Heart right ventricle (tissue), 16 donors: ENCODE measurements around the gene ZNF436. TPM values are rescaled to one million over a fixed set of nuclear protein-coding genes. Genes with fewer than 3 reads are reported as not detected.

Source experiments
- ATAC-seq, 8 donors: fragments of 200-7000 bp; cut with Tn5 transposase; one replicate each; pipeline ENCODE4 v1.9.1; 2020; ENCODE audit warnings: mild to moderate bottlenecking in 8 of 8, moderate library complexity in 8 of 8, moderate number of reproducible peaks in 1 of 8
- DNase-seq, 2 donors: peaks; one replicate each; pipeline ENCODE4 v3.0.0-alpha.2; 2020
- H3K27ac ChIP-seq, 10 donors: fragments of 200-600 bp; sonication (generic) in 2 of 10; one replicate each; pipeline versions ENCODE4 v1.5.0 to v1.8.0; 2020 to 2022; ENCODE audit warnings: mild to moderate bottlenecking in 3 of 10
- H3K27me3 ChIP-seq, 7 donors: fragments of 200-600 bp; one replicate each; pipeline ENCODE4 v1.8.0; 2021 to 2022; ENCODE audit warnings: mild to moderate bottlenecking in 2 of 7
- H3K36me3 ChIP-seq, 9 donors: fragments of 200-600 bp; sonication (generic) in 1 of 9; one replicate each; pipeline versions ENCODE4 v1.5.0 to v1.8.0; 2020 to 2022; ENCODE audit warnings: mild to moderate bottlenecking in 2 of 9
- H3K4me1 ChIP-seq, 9 donors: fragments of 200-600 bp; sonication (generic) in 1 of 9; one replicate each; pipeline versions ENCODE4 v1.5.0 to v1.8.0; 2020 to 2022; ENCODE audit warnings: mild to moderate bottlenecking in 4 of 9
- H3K4me3 ChIP-seq, 10 donors: fragments of 200-600 bp; sonication (generic) in 2 of 10; one replicate each; pipeline versions ENCODE4 v1.5.0 to v1.8.0; 2020 to 2022; ENCODE audit warnings: mild to moderate bottlenecking in 7 of 10, moderate library complexity in 2 of 10
- H3K9me3 ChIP-seq, 11 donors: fragments of 200-600 bp in 10 of 11; sonication (generic) in 2 of 11; one replicate each; pipeline versions ENCODE4 v1.5.0 to v1.8.0; 2013 to 2022; ENCODE audit warnings: mild to moderate bottlenecking in 2 of 11, control low read depth in 1 of 11, moderate library complexity in 1 of 11
- WGBS, 2 donors: extraction: QIAGEN DNeasy Blood & Tissue Kit; methylation state at CpG; one replicate each; pipeline ENCODE4 v1.1.7; 2013; ENCODE audit warnings: inconsistent platforms in 1 of 2; 5-methylcytosine and 5-hydroxymethylcytosine counted together
- intact Hi-C, 10 donors: fragments of 100-400 bp; cut with DNase I; formaldehyde crosslinking; loops; one replicate each; pipeline versions ENCODE4 v1.11.1 to v1.14.2; 2022
- polyA plus RNA-seq, 2 donors: library from polyadenylated mRNA; stranded (reverse); fragments of 200-250 nt; gene quantifications; one replicate each; pipeline ENCODE4 v1.2.3, GENCODE V29; 2013
- total RNA-seq, 10 donors: library from RNA; stranded (reverse); fragmentation: NEBNext Ultra II Directional in 3 of 10; extraction: Animal tissue kit (Norgen Biotek cat#: 25700) in 3 of 10; gene quantifications; one replicate each; pipeline versions ENCODE4 v1.2.1 to v1.2.4, GENCODE V29; 2021 to 2023
- TF ChIP-seq, protein P1 (sequence below), 9 donors: fragments of 200-600 bp; sonication (generic) in 2 of 9; IDR thresholded peaks; one replicate each; pipeline versions ENCODE4 v1.5.0 to v1.8.0; 2021 to 2022; ENCODE audit warnings: antibody characterized with exemption in 9 of 9, mild to moderate bottlenecking in 5 of 9, moderate library complexity in 1 of 9
- donor health status: Arrhythmogenic right ventricular cardiomyopathy.
- donor health status: ischemic (EF 13 %, LVEDD 7.1; RV severe dilation, severe dysfunction).
- donor health status: healthy with polysubstance abuse.
- donor health status: DM: no; HTN: yes; CAD: no.
- donor health status: DM: no; HTN: no; CAD: no.
- donor health status: ischemic (EF 25% LVEDD 6.9; RV normal size, moderate dysfunction).
- donor health status: ischemic (EF 25% LVEDD 5.7; RV mildly dilated, moderate dysfunction).
- donor health status: healthy.
- donor health status: DM: yes; HTN: yes; CAD: no.
- donor health status: Ischemic cardiomyopathy.
- donor health status: ischemic (EF 35%, LVEDD 5.7; RV mildly dilated, moderate dysfunction).
- donor health status: nonischemic (EF 11% LVEDD 7.7; RV severe dilation, severe dysfunction).
- donor health status: DM: yes; HTN: yes; CAD: no.
- donor health status: PGD.
- donor health status: ischemic (EF 29% LVEDD 5.4; RV normal size, mild dysfunction).
- donor health status: nonischemic (EF 23%, LVEDD 6.1; RV moderate dilation, normal function).

ZNF436 gene
- total and polyA plus RNA-seq, 12 donors: 3.3 to 25.5 (median 14.7) TPM

DNA sequence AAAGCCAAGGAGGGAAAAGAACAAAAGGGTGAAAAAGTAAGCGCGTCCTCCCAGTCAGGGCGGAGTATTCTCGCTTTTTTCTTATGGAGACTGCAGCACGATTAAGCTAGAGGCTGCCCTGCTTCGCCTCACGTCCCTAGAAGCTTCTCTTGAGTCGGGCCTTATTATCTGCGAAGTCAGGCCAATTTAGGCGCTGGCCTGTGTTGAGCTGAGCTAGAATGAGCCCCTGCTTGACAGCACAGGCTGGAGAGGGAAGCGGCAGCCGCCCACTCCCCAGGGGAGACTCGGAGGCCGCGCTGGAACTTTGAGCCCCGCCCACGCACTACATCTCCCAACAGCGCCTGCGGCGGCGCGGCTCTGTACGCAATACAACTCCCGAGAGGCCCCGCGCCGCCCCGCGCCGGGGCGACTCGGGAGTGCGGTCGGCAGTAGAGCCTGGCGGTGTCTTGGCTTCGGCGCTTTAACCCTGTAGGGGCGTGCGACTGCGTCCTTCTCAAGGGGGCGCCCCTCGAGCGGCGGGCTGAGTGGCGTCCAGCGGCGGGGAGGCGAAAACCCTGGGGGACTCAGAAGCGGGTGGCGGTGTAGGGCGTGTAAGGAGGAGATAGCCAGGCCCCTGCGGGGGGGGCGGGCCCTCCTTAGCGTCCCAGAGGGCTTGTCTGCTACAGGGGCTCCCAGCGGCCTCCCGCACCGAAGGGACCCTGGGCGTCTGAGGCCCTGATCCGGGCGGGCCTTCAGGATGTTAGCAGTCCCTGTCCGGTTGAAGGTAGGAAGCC is 888 bp downstream of the ZNF436 start:
- H3K4me1 ChIP-seq: peaks cover 11 to 57% (median 47%) of the 10 kb centered on the region in 9 donors
- intact Hi-C loops: loop anchor here in 7 of 10 donors (1.0 to 5.0 kb wide), 6 partner anchors 24 to 36 kb away; partner anchors contain the start of gene HNRNPR (in 6 of the 7)
- ATAC-seq (peak; percentile 85 to 94 (median 90)), DNase-seq (peak; percentile 91 to 92)
- TF ChIP-seq, protein P1, sequence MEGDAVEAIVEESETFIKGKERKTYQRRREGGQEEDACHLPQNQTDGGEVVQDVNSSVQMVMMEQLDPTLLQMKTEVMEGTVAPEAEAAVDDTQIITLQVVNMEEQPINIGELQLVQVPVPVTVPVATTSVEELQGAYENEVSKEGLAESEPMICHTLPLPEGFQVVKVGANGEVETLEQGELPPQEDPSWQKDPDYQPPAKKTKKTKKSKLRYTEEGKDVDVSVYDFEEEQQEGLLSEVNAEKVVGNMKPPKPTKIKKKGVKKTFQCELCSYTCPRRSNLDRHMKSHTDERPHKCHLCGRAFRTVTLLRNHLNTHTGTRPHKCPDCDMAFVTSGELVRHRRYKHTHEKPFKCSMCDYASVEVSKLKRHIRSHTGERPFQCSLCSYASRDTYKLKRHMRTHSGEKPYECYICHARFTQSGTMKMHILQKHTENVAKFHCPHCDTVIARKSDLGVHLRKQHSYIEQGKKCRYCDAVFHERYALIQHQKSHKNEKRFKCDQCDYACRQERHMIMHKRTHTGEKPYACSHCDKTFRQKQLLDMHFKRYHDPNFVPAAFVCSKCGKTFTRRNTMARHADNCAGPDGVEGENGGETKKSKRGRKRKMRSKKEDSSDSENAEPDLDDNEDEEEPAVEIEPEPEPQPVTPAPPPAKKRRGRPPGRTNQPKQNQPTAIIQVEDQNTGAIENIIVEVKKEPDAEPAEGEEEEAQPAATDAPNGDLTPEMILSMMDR (IDR thresholded peaks at IDR 0.05): peak in 6 of 9 donors; percentile 8 to 38 (median 32)
- WGBS, 2 donors: 0% methylated on average over 60 to 61 of the region's 61 CpGs
- H3K27me3 ChIP-seq: no peaks in the 10 kb centered on the region
- peaks cover 2 to 41% (median 34%) of the 10 kb centered on the region in 9 donors for H3K36me3 ChIP-seq
- peak overlapping the region; percentile 65 to 98 (median 86) for H3K4me3 ChIP-seq
- H3K9me3 ChIP-seq: peaks cover 0 to 32% (median 9%) of the 10 kb centered on the region in 11 donors
- H3K27ac ChIP-seq: peak overlapping the region; percentile 76 to 99 (median 97)

DNA sequence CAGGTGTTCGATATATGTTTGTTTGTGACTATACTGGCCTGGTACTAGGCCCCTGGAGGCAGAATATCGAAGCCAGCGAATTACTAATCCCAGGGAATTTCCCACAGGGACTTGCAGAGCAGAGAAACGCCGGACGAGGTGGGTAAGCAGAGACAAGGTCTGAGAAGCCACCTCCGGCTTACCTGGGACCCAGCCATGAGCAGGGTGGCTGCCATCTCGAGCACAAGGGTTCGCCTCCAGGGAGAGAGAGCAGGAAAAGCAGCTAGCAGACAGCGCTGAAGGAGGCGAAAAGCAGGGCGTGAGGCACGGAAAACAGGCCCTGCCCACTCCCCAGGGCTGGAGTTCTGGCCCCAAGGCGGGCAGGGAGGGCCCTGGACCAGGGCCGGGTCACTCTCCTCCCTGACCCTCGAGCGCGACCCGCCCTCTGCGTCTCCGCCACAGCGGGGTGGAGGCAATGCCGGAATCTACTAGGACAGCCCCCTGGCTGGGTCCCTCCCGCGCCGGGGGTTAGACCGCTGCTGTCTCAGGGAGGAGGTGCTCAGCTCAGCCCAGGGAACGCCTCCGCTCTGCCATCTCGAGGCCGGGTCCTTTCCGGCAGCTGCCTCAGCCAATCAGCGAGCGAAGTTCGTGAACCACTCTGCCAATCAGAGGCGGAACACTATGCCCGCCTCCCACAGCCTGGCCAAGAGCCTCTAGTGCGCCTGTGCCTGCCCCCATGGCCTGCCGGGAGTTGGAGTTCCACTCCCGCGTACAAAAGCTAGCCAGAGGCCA is 1.7 kb downstream of the ZNF436 start:
- DNase-seq: peak; percentile 98 to 99
- Histone ChIP-seq H3K27me3 (no peaks in the 10 kb centered on the region), H3K4me1 (peaks cover 11 to 51% (median 47%) of the 10 kb centered on the region in 9 donors), H3K4me3 (peak overlapping the region; percentile 65 to 98 (median 86)), H3K27ac (peak overlapping the region; percentile 76 to 99 (median 97)), H3K36me3 (peaks cover 8 to 48% (median 42%) of the 10 kb centered on the region in 9 donors), H3K9me3 (peaks cover 0 to 39% (median 17%) of the 10 kb centered on the region in 11 donors)
- 2 to 3% methylated on average over 41 of the region's 41 CpGs for WGBS, 2 donors
- TF ChIP-seq, protein P1 (IDR thresholded peaks at IDR 0.05): peak in 4 of 9 donors; percentile 12 to 31 (median 28)
- intact Hi-C loops: loop anchor here in 7 of 10 donors (1.0 to 5.0 kb wide), 7 partner anchors 22 to 37 kb away; partner anchors contain the start of gene HNRNPR (in 6 of the 7)
- peak; percentile 90 to 95 (median 93) for ATAC-seq

DNA sequence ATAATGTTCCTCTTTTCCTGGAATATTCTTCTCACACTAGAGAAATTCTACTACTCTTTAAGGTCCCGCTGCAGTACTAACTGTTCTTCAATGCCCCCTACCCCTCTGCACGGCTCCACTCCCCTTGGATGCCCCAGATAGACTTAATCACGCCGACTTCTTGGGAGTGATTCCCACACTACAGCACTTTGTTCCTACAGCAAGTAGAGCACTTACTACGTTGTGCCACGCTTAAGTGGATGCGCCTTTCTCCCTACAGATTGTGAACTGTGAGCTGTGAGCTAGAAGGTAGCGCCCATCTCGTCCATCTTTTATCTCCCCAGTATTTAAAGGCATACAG is 2.2 kb downstream of the ZNF436 start:
- TF ChIP-seq, protein P1 (IDR thresholded peaks at IDR 0.05): no peak
- WGBS, 2 donors: 59% methylated on average over 9 of the region's 9 CpGs
- ATAC-seq: no peak

DNA sequence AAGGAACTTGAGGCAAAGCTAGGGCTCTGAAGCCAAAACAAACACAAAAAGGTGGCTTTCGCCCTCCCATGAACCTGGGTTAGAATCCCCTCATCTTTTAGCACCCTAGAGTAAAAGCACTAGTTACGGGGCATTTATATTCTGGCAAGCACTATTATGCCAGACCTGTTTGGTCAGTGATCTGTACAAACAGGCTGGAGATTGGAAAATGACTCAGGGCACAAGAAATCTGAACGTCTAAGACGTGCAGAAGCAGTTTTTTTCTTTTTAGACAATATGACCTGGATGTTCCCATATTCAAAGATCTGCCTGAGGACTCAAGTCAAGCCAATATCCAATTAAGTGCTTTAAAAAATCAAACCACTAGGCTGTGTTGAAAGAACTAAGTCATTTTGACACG is 3.0 kb downstream of the ZNF436 start:
- WGBS, 2 donors: 81 to 83% methylated on average over 5 of the region's 5 CpGs
- intact Hi-C loops: loop anchor here in 2 of 10 donors (2.0 to 5.0 kb wide), 2 partner anchors 36 kb away; no protein-coding TSS in a partner anchor
- Histone ChIP-seq H3K4me3 (peak overlapping the region in 3 of 10 donors; percentile 85 to 98 (median 91)), H3K9me3 (peaks cover 10 to 53% (median 31%) of the 10 kb centered on the region in 11 donors), H3K27me3 (no peaks in the 10 kb centered on the region), H3K27ac (peak overlapping the region in 3 of 10 donors; percentile 8 to 98 (median 97)), H3K36me3 (peaks cover 22 to 62% (median 56%) of the 10 kb centered on the region in 9 donors), H3K4me1 (peaks cover 9 to 39% (median 36%) of the 10 kb centered on the region in 9 donors)
- no peak for DNase-seq
- TF ChIP-seq, protein P1 (IDR thresholded peaks at IDR 0.05): no peak
- no peak for ATAC-seq

More for the DNA sequence above, 2.2 kb downstream of the ZNF436 start:
- Histone ChIP-seq H3K4me3 (peak overlapping the region; percentile 37 to 98 (median 86)), H3K4me1 (peaks cover 11 to 47% (median 44%) of the 10 kb centered on the region in 9 donors), H3K36me3 (peaks cover 14 to 54% (median 47%) of the 10 kb centered on the region in 9 donors), H3K27ac (peak overlapping the region; percentile 63 to 99 (median 97)), H3K9me3 (peaks cover 1 to 45% (median 23%) of the 10 kb centered on the region in 11 donors), H3K27me3 (no peaks in the 10 kb centered on the region)
- DNase-seq: no peak
- intact Hi-C loops: loop anchor here in 3 of 10 donors (1.0 to 5.0 kb wide), 3 partner anchors 21 to 35 kb away; no protein-coding TSS in a partner anchor
